Activated CD4-positive, CD25-positive, alpha-beta regulatory T cell treated with anti-CD3 and anti-CD28 coated beads, Interleukin-2, amount 50 U/mL, for 16 hours (primary cell): ENCODE measurements around the gene LACRT.

Source experiments
- DNase-seq: peaks from one replicate; pipeline ENCODE4 v3.0.0-alpha.2; 2020; ENCODE audit warnings: low read depth, low spot score

LACRT gene

GRCh38 chr12:54602661-54603060 lies 32.0 kb downstream of the LACRT start:
- DNase-seq, result no peak

DNA sequence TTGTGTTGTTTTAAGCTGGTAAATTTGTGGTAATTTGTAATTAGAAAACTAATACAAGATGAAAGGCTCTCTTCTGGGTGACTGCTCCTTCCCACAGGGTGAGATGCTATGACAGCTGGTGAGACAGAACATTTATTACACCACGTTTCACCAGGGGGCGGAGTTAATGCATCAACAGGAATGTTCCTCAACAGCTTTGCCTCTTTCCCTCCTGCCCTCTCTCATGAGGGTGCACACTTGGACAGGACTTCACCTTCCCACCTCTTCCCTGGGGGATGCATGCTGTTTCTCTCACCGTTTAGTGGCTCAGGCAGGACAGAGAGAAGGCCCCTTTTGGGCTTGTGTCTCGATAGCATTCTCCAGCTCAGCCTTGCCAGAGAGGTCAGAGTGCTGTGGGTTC lies 32.9 kb downstream of the LACRT start:
- no peak for DNase-seq

- no peak for DNase-seq
These were observed 35.7 kb downstream of the LACRT start for GRCh38 chr12:54598970-54599369.

- peak; percentile 20 for DNase-seq
These were observed 38.2 kb downstream of the LACRT start for GRCh38 chr12:54596526-54596946.

DNA sequence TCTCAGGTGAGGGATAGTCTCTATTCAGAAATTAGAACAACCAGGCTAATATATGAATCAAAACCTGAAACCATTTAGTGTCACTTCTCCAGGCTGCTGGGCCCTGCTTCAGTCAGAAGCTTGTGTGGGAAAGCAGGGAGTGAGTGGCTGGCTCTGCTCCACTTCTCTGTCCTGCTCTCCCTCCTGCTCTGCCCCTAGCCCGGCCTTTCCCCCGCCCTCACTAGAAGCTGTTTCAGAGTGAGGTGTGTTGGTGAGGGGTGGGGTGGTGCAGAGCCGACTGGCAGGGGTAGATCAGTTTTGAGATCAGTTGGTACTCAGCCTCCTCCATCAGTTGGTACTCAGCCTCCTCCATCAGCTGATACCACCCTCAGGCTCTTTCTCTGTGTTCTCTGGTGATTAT lies 39.2 kb downstream of the LACRT start:
- DNase-seq, result no peak

- DNase-seq, result no peak
These were observed 41.0 kb downstream of the LACRT start for GRCh38 chr12:54593725-54594124.

DNA sequence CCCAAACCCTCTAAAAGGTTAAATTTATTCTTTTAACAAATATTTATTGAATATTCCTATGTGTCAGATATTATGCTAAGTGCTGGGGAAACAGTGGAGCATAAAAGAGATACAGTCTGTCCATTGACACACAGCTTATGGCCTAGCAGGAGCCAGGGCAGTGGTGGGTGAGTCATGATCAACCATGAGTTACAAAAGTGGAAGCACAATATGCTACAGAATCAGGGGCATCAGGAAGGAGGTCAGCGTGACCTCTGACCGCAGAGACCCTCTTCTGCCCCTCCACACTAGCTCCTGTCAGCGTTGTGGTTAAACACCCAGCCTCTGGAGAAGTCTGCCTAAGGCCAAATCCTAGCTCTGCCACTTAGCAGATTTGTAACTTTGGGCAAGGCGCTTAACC lies 41.6 kb downstream of the LACRT start:
- DNase-seq, result no peak

DNA sequence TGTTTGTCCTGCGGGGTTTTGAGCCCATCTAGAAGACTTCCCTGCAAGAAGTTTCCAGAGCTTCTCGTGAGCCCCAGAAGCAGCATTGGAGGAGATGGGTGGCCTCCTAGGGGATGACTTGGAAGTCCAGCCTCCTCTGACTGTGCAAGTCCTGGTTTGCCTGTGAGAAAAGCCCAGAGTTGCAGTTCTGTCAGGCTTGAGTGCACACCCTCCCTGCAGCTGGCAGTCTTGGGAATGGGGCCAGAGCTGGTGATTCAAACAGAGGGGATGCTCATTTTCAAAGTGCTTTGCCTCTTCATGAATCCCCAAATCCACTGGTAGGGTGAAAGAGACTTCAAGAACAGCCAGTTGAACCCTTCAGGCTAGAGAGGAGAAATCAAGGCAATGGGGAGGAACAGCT lies 42.4 kb downstream of the LACRT start:
- no peak for DNase-seq

- no peak for DNase-seq
These were observed 43.6 kb downstream of the LACRT start for GRCh38 chr12:54590978-54591591.

DNA sequence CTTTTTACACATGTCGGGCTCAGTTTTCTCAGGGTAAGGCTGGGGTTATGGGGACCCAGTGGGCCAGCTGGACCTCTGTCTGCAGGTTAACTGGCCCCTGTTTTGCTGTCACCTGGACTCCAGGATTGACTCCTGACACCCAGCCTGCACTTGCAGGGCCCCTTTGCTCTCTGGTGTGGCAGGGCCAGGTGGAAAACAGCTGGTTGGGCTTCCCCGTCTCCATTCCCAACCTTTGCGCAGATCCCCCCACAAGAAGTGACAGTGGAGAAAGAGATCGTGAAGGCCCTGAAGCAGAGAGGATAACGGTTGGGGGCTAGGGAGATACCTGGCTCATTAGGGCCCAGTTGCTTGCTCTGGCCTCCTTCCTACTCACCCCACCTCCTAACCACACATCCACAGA lies 44.7 kb downstream of the LACRT start:
- DNase-seq, result no peak

GRCh38 chr12:54588890-54589267 lies 45.8 kb downstream of the LACRT start:
- no peak for DNase-seq

DNA sequence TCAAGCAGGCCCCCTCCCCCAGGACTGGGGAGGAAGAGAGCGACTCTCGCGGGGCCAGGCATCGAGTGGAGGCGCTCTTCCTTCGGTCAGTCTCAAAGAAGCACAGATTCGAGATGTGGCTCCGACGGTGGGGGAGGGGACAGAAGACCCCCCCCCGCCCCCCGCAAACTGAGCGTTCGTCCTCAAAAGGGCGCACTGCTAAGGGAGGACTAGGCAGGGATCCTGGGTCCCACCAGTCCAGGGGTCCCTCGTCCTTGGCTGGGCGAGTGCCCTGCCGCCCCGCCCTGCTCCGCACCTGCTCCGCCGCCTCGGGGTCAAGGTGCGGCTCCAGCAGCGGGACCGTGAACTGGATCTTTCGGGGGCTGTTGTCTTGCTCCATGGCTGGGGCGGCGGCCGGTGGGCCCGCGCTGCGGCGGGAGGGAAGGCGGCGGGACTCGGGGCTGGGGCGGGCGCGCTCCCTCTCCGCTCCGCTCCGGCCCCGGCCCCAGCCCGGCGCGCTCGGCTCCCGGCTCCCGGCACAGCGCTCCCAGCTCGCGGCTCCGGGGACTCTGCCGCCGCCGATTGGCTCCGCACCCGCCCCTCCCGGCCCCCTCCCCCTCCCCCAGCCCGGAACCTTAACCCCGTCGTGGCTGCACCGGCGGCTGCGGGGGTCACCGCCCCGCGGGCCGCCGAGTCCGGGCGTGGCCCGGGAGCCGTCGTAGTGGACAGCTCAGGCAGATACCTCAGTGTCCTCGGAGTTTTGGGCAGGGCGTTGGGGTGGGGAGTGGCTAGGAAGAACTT lies 46.4 kb downstream of the LACRT start, which contains the start of gene PPP1R1A:
Gene PPP1R1A (minus strand): TSS at position 550 of the 780 bp plus-strand sequence. CDS start 171 bp downstream, at position 379.
- no peak for DNase-seq

DNA sequence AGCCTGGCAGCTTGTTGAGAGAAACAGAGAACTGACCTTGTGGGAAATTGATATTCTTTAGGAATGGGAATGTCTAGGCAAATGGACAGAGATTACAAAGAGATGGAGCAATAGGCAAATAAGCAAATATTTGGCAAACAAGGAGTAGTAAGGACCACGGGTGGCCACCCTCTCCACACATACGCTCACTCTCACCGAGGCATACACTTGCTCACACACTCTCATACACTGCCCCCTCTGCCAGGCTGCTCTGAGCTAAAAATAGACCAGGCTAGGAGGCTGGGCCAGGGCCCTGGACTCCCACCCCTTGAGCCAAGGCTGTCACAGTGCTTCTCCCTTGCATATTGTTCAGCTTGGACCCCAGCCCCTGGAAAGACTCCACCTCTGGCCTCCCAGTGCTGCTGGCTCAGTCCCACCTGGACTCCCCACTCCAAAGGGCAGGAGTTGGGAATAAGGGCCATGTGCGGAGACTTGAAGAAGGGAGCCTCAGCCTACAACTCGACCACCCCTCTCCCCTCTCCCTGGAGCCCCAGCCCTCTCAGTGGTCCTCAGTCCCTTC lies 47.3 kb downstream of the LACRT start:
- DNase-seq, result no peak

DNA sequence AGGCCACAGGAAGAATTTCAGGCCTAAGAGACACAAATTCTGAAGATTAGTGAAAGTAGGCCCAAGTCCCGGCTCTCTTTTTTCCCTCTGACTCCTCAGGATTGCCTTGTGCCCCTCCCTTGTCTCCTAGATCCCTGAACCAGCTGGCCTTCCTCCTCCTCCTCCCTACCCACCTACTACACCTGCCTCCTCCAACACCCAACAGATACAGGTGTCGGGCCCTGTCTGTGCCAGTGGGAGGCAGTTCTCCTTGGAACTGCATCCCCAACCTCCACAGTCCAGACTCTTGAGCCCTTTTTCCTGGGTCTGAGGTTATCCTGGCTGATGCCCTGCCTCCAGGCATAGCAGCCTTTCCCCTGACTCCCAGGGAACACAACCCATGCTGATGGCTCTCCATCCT lies 48.1 kb downstream of the LACRT start:
- no peak for DNase-seq

DNA sequence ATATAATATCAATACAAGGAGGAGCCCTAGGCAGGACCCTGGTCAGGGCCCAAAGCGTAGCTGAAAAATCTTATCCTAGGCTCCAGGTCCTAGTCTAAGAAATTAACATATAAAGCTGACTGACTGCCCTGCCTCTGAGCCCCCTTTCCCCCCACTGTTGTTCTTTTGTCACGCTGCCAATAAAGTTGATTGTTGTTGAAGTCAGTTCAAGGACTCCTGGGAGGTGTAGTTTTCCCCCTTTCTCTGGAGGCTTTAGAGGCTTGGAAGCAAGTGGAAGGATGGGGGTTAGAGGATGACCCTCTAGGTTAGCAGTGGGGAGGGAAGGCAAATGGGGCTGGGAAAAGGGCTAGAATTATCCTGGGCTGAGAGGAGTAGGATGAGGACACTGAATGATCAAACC lies 49.5 kb downstream of the LACRT start:
- no peak for DNase-seq

DNA sequence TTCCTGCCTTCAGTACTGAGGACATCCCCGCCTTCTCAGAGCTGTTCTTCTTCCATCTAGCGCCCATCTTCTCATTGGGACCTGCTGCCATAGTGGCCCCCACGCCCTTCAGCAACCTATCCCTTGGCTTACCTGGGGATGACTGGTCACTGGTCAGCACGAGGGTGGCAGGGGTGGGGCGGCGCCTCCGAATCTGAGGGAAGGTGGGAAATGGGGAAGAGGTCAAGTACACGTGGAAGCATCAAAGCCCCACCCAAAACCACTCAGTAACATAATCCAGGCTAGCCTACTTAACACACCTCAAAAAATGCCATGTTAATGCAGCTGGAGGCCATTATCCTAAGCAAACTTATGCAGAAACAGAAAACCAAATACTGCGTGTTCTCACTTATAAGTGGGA lies 50.6 kb downstream of the LACRT start:
- DNase-seq, result no peak

- no peak for DNase-seq
These were observed 51.0 kb downstream of the LACRT start for GRCh38 chr12:54583726-54584125.

- no peak for DNase-seq
These were observed 53.3 kb downstream of the LACRT start for GRCh38 chr12:54581412-54581811.
